Body of pancreas (tissue), 4 donors: ENCODE data around the gene MYOCD. TPM values are rescaled to one million over a fixed set of nuclear protein-coding genes. Genes with fewer than 3 reads are reported as not detected.
A peak's percentile ranks its signal among the peaks of the same experiment; 100 is the strongest.

Experiments used
- ATAC-seq: fragments of 150-250 bp; one replicate; pipeline ENCODE4 v1.9.1; 2016
- DNase-seq, 4 donors: peaks; one replicate each; pipeline ENCODE4 v3.0.0-alpha.2; 2019
- H3K27ac ChIP-seq, 4 donors: fragments of 200-600 bp; sonication (generic); 1 replicate in 3 of 4; 2 replicates in 1 of 4; pipeline versions ENCODE4 v1.5.1 to v1.6.1; 2016 to 2019; ENCODE audit warnings: mild to moderate bottlenecking in 1 of 4, mixed read lengths in 1 of 4, moderate library complexity in 1 of 4
- H3K27me3 ChIP-seq, 2 donors: fragments of 200-600 bp; sonication (generic); one replicate each; pipeline ENCODE4 v1.6.0; 2016; ENCODE audit warnings: mild to moderate bottlenecking in 1 of 2
- H3K36me3 ChIP-seq, 2 donors: fragments of 200-600 bp; sonication (generic); replicated peaks in 1 of 2; 2 replicates each; pipeline ENCODE4 v1.5.1; 2016; ENCODE audit warnings: low read depth in 2 of 2; ENCODE audit not compliant: insufficient read depth in 1 of 2
- H3K4me1 ChIP-seq: fragments of 200-600 bp; sonication (generic); one replicate; pipeline ENCODE4 v1.6.0; 2016
- H3K4me3 ChIP-seq, 2 donors: fragments of 200-600 bp; sonication (generic); 1 replicate in 1 of 2; 2 replicates in 1 of 2; pipeline ENCODE4 v1.5.1; 2016 to 2019
- H3K9me3 ChIP-seq, 3 donors: fragments of 200-600 bp; sonication (generic); 1 replicate in 2 of 3; 2 replicates in 1 of 3; pipeline ENCODE4 v1.5.1; 2016
- CTCF ChIP-seq, 7 experiments: fragments of 450-650 bp in 4 of 7; fragments of 200-600 bp in 3 of 7; sonication (generic) in 3 of 7; IDR thresholded peaks; one replicate each; pipeline ENCODE4 v1.5.1; 2016 to 2019; ENCODE audit warnings: antibody characterized with exemption in 7 of 7
- POLR2A ChIP-seq, 3 donors: fragments of 450-650 bp; IDR thresholded peaks; one replicate each; pipeline ENCODE4 v1.6.1; 2016; ENCODE audit warnings: antibody characterized with exemption in 3 of 3, mild to moderate bottlenecking in 2 of 3
- WGBS, 2 donors: methylation state at CpG; one replicate each; pipeline ENCODE4 v1.1.5; 2017; 5-methylcytosine and 5-hydroxymethylcytosine counted together
- intact Hi-C: fragments of 100-400 bp; cut with DNase I; formaldehyde crosslinking; loops from one replicate; pipeline ENCODE4 v1.15.1; 2023
- total RNA-seq, 2 donors: library from RNA; depleted of rRNA; stranded (reverse); fragments of >200 nt; gene quantifications; one replicate each; pipeline ENCODE4 v1.1.0, GENCODE V29; 2016

MYOCD gene
- total RNA-seq, 2 donors from 2014 or later: 0.52 to 0.66 TPM

GRCh38 chr17:12765548-12765947, 99.9 kb downstream of the MYOCD start:
- 42 to 46% methylated on average over 6 of the region's 6 CpGs for WGBS, 2 donors
- no peak for TF ChIP-seq POLR2A (IDR thresholded peaks at IDR 0.05)
- TF ChIP-seq CTCF (IDR thresholded peaks at IDR 0.05): no peak

GRCh38 chr17:12768255-12768654, 102.6 kb downstream of the MYOCD start:
- intact Hi-C loops: no loop called here
- 60% methylated on average over 4 of the region's 4 CpGs for WGBS, 2 donors

More at GRCh38 chr17:12765548-12765947, 99.9 kb downstream of the MYOCD start:
- Histone ChIP-seq H3K9me3 (no peaks in the 10 kb centered on the region), H3K27ac (no peak overlapping the region), H3K36me3 (no peaks in the 10 kb centered on the region), H3K4me3 (no peak overlapping the region), H3K27me3 (no peaks in the 10 kb centered on the region), H3K4me1 (no peaks in the 10 kb centered on the region)
- ATAC-seq (no peak), DNase-seq (peak in 1 of 4 donors; percentile 34)
- intact Hi-C loops: no loop called here

GRCh38 chr17:12769981-12770380, 104.3 kb downstream of the MYOCD start:
- H3K27ac ChIP-seq: no peak overlapping the region
- TF ChIP-seq POLR2A (IDR thresholded peaks at IDR 0.05) (no peak), CTCF (IDR thresholded peaks at IDR 0.05) (no peak)
- DNase-seq (no peak), ATAC-seq (no peak)
- no peaks in the 10 kb centered on the region for H3K36me3 ChIP-seq
- no peak overlapping the region for H3K4me3 ChIP-seq
- intact Hi-C loops: no loop called here
- 90 to 92% methylated on average over 6 of the region's 6 CpGs for WGBS, 2 donors
- no peaks in the 10 kb centered on the region for H3K9me3 ChIP-seq
- no peaks in the 10 kb centered on the region for H3K4me1 ChIP-seq
- H3K27me3 ChIP-seq: no peaks in the 10 kb centered on the region

More at GRCh38 chr17:12768255-12768654, 102.6 kb downstream of the MYOCD start:
- H3K4me3 ChIP-seq: no peak overlapping the region
- no peaks in the 10 kb centered on the region for H3K36me3 ChIP-seq
- no peak overlapping the region for H3K27ac ChIP-seq
- H3K9me3 ChIP-seq: no peaks in the 10 kb centered on the region
- TF ChIP-seq CTCF (IDR thresholded peaks at IDR 0.05): no peak
- no peak for TF ChIP-seq POLR2A (IDR thresholded peaks at IDR 0.05)
- ATAC-seq (no peak), DNase-seq (no peak)
- no peaks in the 10 kb centered on the region for H3K27me3 ChIP-seq
- H3K4me1 ChIP-seq: no peaks in the 10 kb centered on the region

- H3K36me3 ChIP-seq: no peaks in the 10 kb centered on the region
- H3K9me3 ChIP-seq: no peaks in the 10 kb centered on the region
- H3K4me1 ChIP-seq: no peaks in the 10 kb centered on the region
- WGBS, 2 donors: 50 to 62% methylated on average over 1 of the region's 1 CpG
- intact Hi-C loops: no loop called here
- H3K27ac ChIP-seq: no peak overlapping the region
- DNase-seq: no peak
- no peak for TF ChIP-seq CTCF (IDR thresholded peaks at IDR 0.05)
- TF ChIP-seq POLR2A (IDR thresholded peaks at IDR 0.05): no peak
- no peaks in the 10 kb centered on the region for H3K27me3 ChIP-seq
- H3K4me3 ChIP-seq: no peak overlapping the region
- ATAC-seq: no peak
Observed at GRCh38 chr17:12773153-12773552, 107.5 kb downstream of the MYOCD start.

- H3K27ac ChIP-seq: peak overlapping the region in 3 of 4 donors; percentile 50 to 78 (median 75)
- no peak for TF ChIP-seq POLR2A (IDR thresholded peaks at IDR 0.05)
- TF ChIP-seq CTCF (IDR thresholded peaks at IDR 0.05): no peak
- H3K4me1 ChIP-seq: peaks cover 8% of the 10 kb centered on the region
- 0% methylated on average over 14 to 16 of the region's 16 CpGs for WGBS, 2 donors
- no peak for DNase-seq
- intact Hi-C loops: no loop called here
- H3K36me3 ChIP-seq: no peaks in the 10 kb centered on the region
- ATAC-seq: no peak
- H3K9me3 ChIP-seq: no peaks in the 10 kb centered on the region
- peak overlapping the region in 1 of 2 donors; percentile 77 for H3K4me3 ChIP-seq
- no peaks in the 10 kb centered on the region for H3K27me3 ChIP-seq
Observed at GRCh38 chr17:12789075-12789480, 123.4 kb downstream of the MYOCD start.
